Uterus (tissue), 4 donors: ENCODE data around the gene A1CF. TPM values are rescaled to one million over a fixed set of nuclear protein-coding genes. Genes with fewer than 3 reads are reported as not detected.

ENCODE experiments used
- DNase-seq, 2 donors: peaks; one replicate each; pipeline ENCODE4 v3.0.0-alpha.2; 2019 to 2020
- H3K27ac ChIP-seq, 2 donors: fragments of 200-600 bp; sonication (generic); 1 replicate in 1 of 2; 2 replicates in 1 of 2; pipeline ENCODE4 v1.5.1; 2016 to 2018
- H3K27me3 ChIP-seq, 2 donors: fragments of 200-600 bp; sonication (generic); one replicate each; pipeline ENCODE4 v1.5.1; 2018 to 2019; ENCODE audit warnings: control low read depth in 1 of 2
- H3K36me3 ChIP-seq, 2 donors: fragments of 200-600 bp; sonication (generic); one replicate each; pipeline ENCODE4 v1.5.1; 2019; ENCODE audit warnings: control low read depth in 1 of 2
- H3K4me1 ChIP-seq, 2 donors: fragments of 200-600 bp; sonication (generic); one replicate each; pipeline ENCODE4 v1.5.1; 2018 to 2019; ENCODE audit warnings: control low read depth in 1 of 2
- H3K4me3 ChIP-seq, 2 donors: fragments of 200-600 bp; sonication (generic); 1 replicate in 1 of 2; 2 replicates in 1 of 2; pipeline ENCODE4 v1.5.1; 2018 to 2019; ENCODE audit warnings: mild to moderate bottlenecking in 1 of 2
- H3K9me3 ChIP-seq, 2 donors: fragments of 200-600 bp; sonication (generic); one replicate each; pipeline ENCODE4 v1.5.1; 2019; ENCODE audit warnings: control low read depth in 1 of 2
- CTCF ChIP-seq, 4 experiments: fragments of 200-600 bp in 2 of 4; fragments of 450-650 bp in 2 of 4; sonication (generic) in 2 of 4; IDR thresholded peaks; one replicate each; pipeline ENCODE4 v1.5.1; 2016 to 2019; ENCODE audit warnings: antibody characterized with exemption in 4 of 4, mild to moderate bottlenecking in 2 of 4, moderate library complexity in 1 of 4
- POLR2A ChIP-seq, 2 donors: fragments of 450-650 bp; IDR thresholded peaks; one replicate each; pipeline ENCODE4 v1.6.1; 2016; ENCODE audit warnings: antibody characterized with exemption in 2 of 2, mild to moderate bottlenecking in 1 of 2, moderate library complexity in 1 of 2
- intact Hi-C: fragments of 100-400 bp; cut with DNase I; formaldehyde crosslinking; loops from one replicate; pipeline ENCODE4 v1.15.1; 2023; ENCODE audit warnings: low total_unique reads
- total RNA-seq, 4 donors: library from RNA; depleted of rRNA in 3 of 4; stranded (reverse); fragments of >200 nt in 3 of 4; gene quantifications; one replicate each; pipeline versions ENCODE4 v1.1.0 to v1.2.4, GENCODE V29; 2014 to 2023
- donor health status: DM: yes; HTN: yes; CAD: no.

The A1CF gene
- total RNA-seq, 4 donors from 2014 or later: under 0.01 TPM; not detected in 3

DNA sequence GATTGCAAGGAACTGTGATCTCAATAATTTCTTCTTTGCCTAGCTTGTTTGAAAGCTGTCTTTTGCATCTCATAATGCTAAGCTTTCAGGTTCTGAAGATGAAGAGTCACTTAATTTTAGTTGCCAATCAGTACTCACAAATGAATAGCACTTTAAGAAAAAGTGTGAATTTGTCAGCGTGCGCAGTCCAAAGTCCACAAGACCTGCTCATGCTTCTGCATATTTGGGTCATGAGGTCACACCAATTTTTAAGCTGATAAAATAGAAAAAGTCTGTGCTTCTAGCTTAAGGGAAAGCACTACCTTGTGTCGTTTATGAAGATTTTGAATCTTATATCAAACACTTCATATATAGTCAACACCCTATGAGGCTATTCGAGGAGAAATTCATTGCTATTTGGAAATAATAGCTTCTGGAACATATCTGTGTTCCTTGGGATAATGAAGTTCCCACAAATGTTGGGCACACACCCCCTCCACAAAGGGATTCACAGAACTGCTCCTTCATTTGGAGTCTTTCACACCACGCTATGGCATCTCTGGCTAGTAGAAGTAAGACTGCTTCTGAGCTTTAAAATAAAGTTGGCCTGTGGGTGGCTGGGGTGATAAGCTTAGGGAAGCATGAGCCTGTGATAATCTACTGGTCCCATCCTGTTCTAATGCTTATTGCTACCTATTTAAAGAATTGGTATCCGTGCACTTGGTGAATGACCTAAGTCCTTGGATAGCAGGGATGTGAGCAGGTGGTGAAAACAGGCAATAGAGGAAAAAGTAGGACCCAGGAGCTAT, 33.3 kb downstream of the A1CF start:
- no peaks in the 10 kb centered on the region for H3K9me3 ChIP-seq
- H3K36me3 ChIP-seq: no peaks in the 10 kb centered on the region
- H3K27ac ChIP-seq: no peak overlapping the region
- no peak overlapping the region for H3K4me3 ChIP-seq
- no peaks in the 10 kb centered on the region for H3K4me1 ChIP-seq
- DNase-seq: no peak
- TF ChIP-seq POLR2A (IDR thresholded peaks at IDR 0.05) (no peak), CTCF (IDR thresholded peaks at IDR 0.05) (no peak)
- intact Hi-C loops: no loop called here
- no peaks in the 10 kb centered on the region for H3K27me3 ChIP-seq

- intact Hi-C loops: no loop called here
- TF ChIP-seq CTCF (IDR thresholded peaks at IDR 0.05) (no peak), POLR2A (IDR thresholded peaks at IDR 0.05) (no peak)
- Histone ChIP-seq H3K27ac (no peak overlapping the region), H3K4me3 (no peak overlapping the region), H3K9me3 (no peaks in the 10 kb centered on the region), H3K27me3 (no peaks in the 10 kb centered on the region), H3K4me1 (no peaks in the 10 kb centered on the region), H3K36me3 (no peaks in the 10 kb centered on the region)
- DNase-seq: no peak
Measured at GRCh38 chr10:50850578-50851230, 34.7 kb downstream of the A1CF start.

DNA sequence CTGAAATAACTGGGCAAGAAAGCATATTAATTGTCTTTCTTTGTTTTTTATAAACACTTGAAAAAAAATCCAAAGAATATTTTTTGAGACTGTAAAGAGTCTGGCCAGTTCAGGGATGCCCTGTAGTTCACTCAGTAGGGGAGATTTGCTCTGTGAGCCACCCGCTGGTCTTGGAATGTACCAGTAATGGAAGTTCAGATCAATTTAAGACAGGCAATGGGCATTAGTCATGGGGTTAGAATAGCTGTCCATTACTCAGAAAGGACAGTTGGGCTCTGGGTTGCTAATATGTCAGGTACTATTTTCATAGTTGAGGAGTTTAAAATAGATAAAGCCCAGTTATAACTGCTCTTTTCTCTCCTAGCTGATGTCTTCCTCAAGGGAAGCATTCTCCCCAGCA, 38.7 kb downstream of the A1CF start:
- H3K27ac ChIP-seq: no peak overlapping the region
- DNase-seq: no peak
- intact Hi-C loops: no loop called here

GRCh38 chr10:50837095-50837494, 48.3 kb downstream of the A1CF start:
- intact Hi-C loops: no loop called here
- DNase-seq: no peak

More for the DNA sequence above, 38.7 kb downstream of the A1CF start:
- no peak overlapping the region for H3K4me3 ChIP-seq
- no peaks in the 10 kb centered on the region for H3K9me3 ChIP-seq
- TF ChIP-seq POLR2A (IDR thresholded peaks at IDR 0.05) (no peak), CTCF (IDR thresholded peaks at IDR 0.05) (no peak)
- no peaks in the 10 kb centered on the region for H3K4me1 ChIP-seq
- no peaks in the 10 kb centered on the region for H3K27me3 ChIP-seq
- H3K36me3 ChIP-seq: no peaks in the 10 kb centered on the region

More at GRCh38 chr10:50837095-50837494, 48.3 kb downstream of the A1CF start:
- no peaks in the 10 kb centered on the region for H3K27me3 ChIP-seq
- H3K4me3 ChIP-seq: no peak overlapping the region
- H3K36me3 ChIP-seq: no peaks in the 10 kb centered on the region
- no peaks in the 10 kb centered on the region for H3K4me1 ChIP-seq
- H3K9me3 ChIP-seq: no peaks in the 10 kb centered on the region
- TF ChIP-seq POLR2A (IDR thresholded peaks at IDR 0.05): no peak
- no peak for TF ChIP-seq CTCF (IDR thresholded peaks at IDR 0.05)
- no peak overlapping the region for H3K27ac ChIP-seq
